Measurements from ENCODE around the gene MARCHF10. TPM values are rescaled to one million over a fixed set of nuclear protein-coding genes. Genes with fewer than 3 reads are reported as not detected.

Gene MARCHF10
- total RNA-seq, 1 experiment from 2014 or later = not detected

GRCh38 chr17:62822080-62822904 is 14.2 kb upstream of the MARCHF10 start:
- peak; percentile 31 for DNase-seq (ENCODE audit: low spot score)

DNA sequence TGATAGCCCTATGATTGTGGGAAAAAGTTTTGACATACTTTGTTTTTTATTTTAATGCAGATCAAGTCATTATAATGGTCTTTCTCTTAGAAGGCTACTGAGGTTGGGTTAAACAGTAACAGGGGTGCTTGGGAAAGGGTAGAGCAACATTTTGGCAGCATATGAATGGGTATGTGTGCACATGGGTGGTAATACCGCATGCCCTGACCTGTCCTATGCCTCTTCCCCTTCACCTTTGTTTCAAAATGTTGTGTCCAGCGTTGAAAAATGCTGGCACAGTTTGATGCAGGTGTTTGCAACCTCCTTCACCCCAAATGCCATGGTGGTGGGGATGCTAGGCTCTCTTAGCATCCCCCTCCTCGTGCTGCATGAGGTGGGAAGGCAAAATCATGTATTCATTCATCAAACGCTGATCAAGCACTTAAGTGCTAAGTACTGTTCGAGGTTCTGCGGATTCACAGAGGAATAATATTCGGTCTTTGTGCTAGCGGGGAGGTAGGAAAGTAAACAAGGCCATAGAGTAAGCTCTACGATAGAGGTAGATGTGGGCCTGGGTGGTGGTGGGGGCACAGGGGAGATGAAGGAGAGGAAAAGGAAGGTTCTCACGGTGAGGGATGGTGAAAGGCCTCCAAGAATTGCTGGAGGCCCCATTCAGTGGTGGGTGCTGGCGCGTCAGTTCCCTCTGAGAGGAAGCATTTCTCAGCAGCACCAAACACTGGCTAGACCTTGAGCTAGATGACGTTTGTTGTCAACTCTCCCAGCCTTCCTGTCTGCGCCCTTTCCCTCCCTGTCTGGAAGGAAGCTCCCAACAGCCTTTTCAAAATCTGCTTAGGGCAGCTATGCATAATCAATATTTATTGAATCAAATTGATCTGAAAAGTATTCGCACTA is 13.3 kb upstream of the MARCHF10 start:
- DNase-seq (ENCODE audit: low spot score) = no peak

DNA sequence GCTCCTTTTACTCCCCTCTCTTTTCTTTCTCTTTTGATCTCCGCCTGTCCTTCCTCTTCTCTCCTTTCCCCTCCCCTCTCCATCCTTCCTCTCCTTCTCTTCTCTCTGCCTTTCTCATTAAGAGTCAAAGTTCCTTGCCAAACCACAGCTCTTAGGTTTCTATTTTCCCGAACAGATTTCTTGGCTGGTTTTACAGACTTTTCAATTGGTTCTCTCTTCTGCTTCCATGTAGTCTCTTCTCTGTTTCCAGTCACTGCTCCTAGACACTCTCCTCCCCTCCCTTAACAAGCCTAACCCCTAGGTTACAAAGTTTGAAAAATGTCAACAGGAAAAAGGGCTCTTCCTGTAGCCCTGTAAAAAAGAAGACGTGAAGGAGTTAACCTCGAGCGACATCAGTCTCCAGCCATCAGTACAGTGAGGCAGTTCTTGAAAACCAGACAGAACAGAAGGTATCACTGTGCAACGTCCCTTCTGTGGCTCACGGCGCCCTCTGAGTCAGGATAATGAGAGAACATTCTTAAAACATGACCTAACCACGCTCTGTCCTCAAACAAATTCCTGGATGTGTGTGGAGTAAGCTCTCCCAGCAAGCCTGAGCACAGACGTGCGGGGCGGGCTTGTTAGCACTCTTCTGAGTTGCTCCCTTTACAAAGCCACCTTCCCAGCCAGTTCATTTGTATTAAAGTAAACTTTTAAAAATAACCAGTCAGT is 11.6 kb upstream of the MARCHF10 start:
- peak; percentile 99 for DNase-seq (ENCODE audit: low spot score)

- no peak for DNase-seq (ENCODE audit: low spot score)
Observed at GRCh38 chr17:62818526-62818925, 10.4 kb upstream of the MARCHF10 start.

GRCh38 chr17:62816282-62816839 is 8.2 kb upstream of the MARCHF10 start:
- no peak for DNase-seq (ENCODE audit: low spot score)

- DNase-seq (ENCODE audit: low spot score) = no peak
Observed at GRCh38 chr17:62809656-62810055, 1.5 kb upstream of the MARCHF10 start.

DNA sequence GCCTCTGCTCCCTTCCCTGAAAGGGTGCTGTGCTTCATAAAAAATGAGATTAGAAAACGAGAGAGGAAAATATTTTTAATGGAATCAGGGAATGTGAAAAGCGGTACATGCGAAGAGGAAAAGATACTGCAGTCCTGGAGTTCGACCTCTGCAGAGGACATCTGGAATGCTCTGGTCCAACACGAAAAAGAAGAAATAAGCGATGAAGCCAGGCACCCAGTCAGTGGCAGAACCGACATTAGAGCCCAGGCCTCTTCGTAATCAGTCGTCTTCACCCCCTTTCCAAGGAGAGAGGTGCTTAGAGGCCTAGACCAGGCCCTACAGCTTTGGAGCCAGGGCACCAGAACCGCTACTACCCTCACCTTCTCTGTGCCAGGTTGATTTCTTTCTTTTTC is 459 bp upstream of the MARCHF10 start:
- no peak for DNase-seq (ENCODE audit: low spot score)

DNA sequence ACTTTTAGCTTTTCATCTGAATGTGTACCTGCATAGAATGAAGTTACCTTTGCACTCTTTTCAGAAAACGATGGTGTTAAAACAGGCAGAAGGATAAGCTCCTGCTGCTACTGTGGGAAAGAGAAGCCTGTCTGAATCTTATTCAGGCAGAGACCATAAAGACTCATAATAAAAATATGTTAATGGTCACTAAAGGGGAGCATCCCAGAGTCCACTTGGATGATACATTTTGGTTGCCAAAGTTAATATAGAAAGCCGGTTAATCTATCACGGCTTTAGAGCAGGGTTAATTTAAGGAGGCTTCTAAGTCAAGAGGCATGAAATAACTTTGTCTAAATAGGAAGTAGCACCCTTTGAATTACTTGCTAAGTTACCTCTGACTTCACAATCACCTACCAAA is 2.9 kb downstream of the MARCHF10 start:
- no peak for DNase-seq (ENCODE audit: low spot score)

GRCh38 chr17:62804822-62805221 is 3.3 kb downstream of the MARCHF10 start:
- DNase-seq (ENCODE audit: low spot score) = peak; percentile 55

- DNase-seq (ENCODE audit: low spot score) = no peak
Observed at GRCh38 chr17:62804025-62804424, 4.1 kb downstream of the MARCHF10 start.

DNA sequence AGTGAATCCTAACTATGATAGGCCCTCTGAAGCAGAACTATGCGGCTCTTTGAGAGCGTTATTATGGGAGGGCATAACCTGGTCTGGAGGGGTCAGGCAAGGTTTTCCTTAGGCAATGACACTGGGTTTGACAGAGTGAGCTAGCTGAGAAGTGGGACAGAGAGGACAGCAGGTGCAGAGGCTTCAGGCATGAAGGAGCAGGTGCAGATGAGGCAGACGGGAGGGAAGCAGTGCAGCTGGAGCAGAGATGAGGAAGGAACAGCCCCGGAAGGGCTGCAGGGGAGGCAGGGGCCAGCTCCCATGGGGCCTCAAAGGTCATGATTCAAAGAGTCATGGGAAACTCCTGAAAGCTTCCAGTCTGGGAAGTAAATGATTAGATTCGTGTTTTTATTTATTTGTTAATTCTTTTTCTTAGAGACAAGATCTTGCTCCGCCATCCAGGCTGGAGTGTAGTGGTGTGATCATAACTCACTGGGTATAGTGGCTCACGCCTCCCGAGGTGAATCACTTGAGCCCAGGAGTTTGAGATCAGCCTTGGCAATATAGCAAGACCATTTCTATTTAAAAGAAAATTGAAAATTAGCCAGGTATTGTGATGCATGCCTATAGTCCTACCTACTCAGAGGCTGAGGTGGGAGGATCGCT is 5.4 kb downstream of the MARCHF10 start:
- no peak for DNase-seq (ENCODE audit: low spot score)

GRCh38 chr17:62801553-62802114 is 6.5 kb downstream of the MARCHF10 start:
- DNase-seq (ENCODE audit: low spot score) = no peak

GRCh38 chr17:62800585-62800984 is 7.5 kb downstream of the MARCHF10 start:
- peak; percentile 40 for DNase-seq (ENCODE audit: low spot score)

- no peak for DNase-seq (ENCODE audit: low spot score)
Observed at GRCh38 chr17:62797959-62798358, 10.2 kb downstream of the MARCHF10 start.

DNA sequence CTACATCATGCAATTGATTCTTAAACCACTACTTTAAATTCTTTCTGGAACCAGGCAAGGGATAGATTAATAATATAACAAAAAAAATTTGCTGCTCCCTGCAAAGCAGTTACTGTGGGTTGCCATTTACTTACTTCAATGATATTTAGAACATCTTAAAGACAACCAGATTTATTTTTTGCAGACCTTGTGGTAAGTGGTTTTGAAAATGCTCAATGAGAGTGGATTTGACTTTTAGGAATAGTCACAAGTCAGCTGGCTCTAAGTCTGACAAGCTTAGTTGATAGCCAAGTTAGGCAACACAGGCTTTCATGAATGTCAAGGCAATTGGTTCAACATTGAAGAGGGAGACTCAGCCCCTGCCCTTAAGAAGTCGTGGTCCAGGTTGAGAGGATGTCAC is 11.8 kb downstream of the MARCHF10 start:
- DNase-seq (ENCODE audit: low spot score) = no peak

DNA sequence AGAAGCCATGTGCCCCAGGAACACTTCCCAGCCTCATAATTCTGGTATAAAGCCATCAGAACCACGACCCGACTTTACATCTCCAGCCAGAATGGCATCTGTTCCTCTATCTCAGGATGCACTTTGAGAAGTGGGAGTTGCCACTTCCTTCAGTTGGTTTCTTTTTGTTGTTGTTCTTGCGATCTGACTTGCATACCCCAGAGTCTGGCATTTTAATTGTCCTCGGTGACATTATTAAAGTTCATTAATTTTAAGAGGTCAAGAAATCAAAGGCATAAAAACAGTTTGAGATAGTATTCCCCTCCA is 13.5 kb downstream of the MARCHF10 start:
- no peak for DNase-seq (ENCODE audit: low spot score)

DNA sequence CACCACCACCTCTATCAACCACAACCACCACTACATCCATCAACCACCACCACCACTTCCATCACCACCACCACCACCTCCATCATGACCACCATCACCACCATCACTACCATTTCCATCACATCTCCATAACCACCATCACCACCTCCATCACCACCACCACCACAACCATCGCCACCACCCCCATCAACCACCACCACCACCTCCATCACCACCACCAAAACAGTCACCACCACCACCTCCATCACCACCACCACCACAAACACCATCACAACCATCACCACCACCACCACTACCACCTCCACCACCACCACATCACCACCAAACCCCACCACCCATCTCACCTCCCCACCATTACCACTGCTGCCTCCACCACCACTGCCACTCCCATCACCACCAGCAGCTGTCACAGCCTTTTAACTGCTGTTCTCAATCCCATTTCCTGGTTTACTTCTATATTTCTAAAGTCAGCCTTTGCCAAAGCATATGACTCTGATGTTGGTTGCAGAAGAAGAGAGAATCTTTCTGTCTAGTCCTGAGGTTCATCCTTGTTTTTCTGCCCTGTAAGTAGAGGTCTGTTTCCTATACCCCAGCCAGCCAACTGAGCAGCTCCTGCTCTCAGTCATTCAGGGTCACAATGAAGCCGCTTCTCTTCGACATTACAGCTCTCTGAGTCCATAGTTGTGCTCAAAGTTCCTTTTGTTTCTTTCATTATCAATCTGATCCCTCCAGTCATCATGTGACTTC is 14.0 kb downstream of the MARCHF10 start:
- no peak for DNase-seq (ENCODE audit: low spot score)

DNA sequence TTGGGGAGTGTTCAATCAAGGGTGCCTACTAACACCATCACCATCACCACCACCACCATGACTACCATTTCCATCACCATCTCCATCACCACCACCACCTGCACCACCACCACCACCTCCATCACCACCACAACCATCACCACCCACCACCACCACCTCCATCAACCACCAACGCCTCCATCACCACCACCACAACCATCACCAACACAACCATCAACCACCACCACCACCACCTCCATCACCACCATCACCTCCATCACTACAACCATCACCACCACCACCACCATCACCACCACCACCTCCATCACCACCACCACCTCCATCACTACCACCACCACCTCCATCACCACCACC is 15.7 kb downstream of the MARCHF10 start:
- DNase-seq (ENCODE audit: low spot score) = no peak

- DNase-seq (ENCODE audit: low spot score) = peak; percentile 94
Observed at GRCh38 chr17:62791767-62792446, 16.2 kb downstream of the MARCHF10 start.

- peak; percentile 83 for DNase-seq (ENCODE audit: low spot score)
Observed at GRCh38 chr17:62791235-62791734, 16.8 kb downstream of the MARCHF10 start.
